ENCODE measurements around the gene C19orf12. TPM values are rescaled to one million over a fixed set of nuclear protein-coding genes. Genes with fewer than 3 reads are reported as not detected.

C19orf12 gene
- total and polyA plus RNA-seq, 7 experiments from 2014 or later, result 17.6 to 51.5 (median 23.3) TPM

DNA sequence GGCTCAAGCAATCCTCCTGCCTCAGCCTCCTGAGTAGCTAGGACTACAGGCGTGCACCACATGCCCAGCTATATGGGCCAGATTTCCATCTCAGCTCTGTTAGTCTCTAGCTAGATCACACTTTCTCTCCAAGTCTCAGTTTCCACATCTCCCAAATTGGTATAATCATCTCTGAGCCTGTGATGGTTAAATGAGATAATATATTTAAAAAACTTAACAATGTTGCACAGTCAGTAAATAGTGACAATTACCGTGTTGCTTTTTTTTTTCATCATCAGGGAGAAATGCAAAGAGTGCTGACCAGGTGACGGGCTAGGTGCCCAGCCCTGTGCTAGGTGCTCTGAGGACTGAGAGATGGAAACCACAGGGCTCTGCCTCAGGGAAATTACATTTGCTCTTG, 36.9 kb upstream of the C19orf12 start:
- no peak overlapping the region for H3K4me3 Mint-ChIP-seq
- peaks cover 0 to 4% (median 0%) of the 10 kb centered on the region in 7 donors for H3K4me1 Mint-ChIP-seq
- POLR2A ChIA-PET, result no interaction called here
- H3K36me3 Mint-ChIP-seq, result no peaks in the 10 kb centered on the region
- intact Hi-C loops (cut with micrococcal nuclease), result no loop called here
- H3K4me1 ChIP-seq (ENCODE audit: control insufficient read depth in 2 of 2, insufficient read depth in 2 of 2, low read length in 2 of 2), result no peaks in the 10 kb centered on the region
- CTCF ChIA-PET, result no interaction called here
- H3K4me3 ChIP-seq (ENCODE audit: low read length), result no peak overlapping the region
- no peaks in the 10 kb centered on the region for H3K9me3 Mint-ChIP-seq
- peaks cover 0 to 14% (median 4%) of the 10 kb centered on the region in 5 donors for H3K27me3 Mint-ChIP-seq
- H3K9me3 ChIP-seq (ENCODE audit: control insufficient read depth in 2 of 3, low read length in 3 of 3), result no peaks in the 10 kb centered on the region
- no peaks in the 10 kb centered on the region for H3K27me3 ChIP-seq (ENCODE audit: control insufficient read depth in 2 of 2, insufficient read depth in 2 of 2, low read length in 2 of 2)
- H3K27ac ChIP-seq (ENCODE audit: low read depth, low read length), result no peak overlapping the region
- H3K36me3 ChIP-seq (ENCODE audit: control insufficient read depth in 2 of 3, insufficient read depth in 3 of 3, low read length in 3 of 3), result no peaks in the 10 kb centered on the region
- ATAC-seq (no peak), DNase-seq (no peak)
- no peak overlapping the region for H3K27ac Mint-ChIP-seq

DNA sequence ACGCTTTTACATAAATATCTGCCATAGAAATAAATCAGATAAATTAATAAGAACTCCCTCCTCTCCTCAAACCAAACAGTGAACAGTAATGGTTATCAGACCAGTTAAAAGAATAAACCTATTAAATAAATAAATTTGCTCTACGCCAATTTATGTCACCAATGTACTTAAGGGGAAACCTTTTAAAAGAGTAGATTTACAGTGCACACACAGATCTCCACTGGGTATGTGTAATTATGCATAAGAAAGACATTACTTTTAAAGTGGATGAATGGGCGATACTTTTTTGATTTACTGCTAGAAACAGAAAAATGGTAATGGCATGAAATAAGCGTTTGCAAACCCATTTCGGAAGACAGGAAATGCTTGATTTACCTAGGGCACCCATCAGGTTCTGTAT, 34.9 kb upstream of the C19orf12 start:
- ATAC-seq, result no peak
- Mint-ChIP-seq H3K27me3 (peaks cover 0 to 14% (median 4%) of the 10 kb centered on the region in 5 donors), H3K4me3 (no peak overlapping the region), H3K27ac (no peak overlapping the region), H3K9me3 (no peaks in the 10 kb centered on the region), H3K36me3 (no peaks in the 10 kb centered on the region), H3K4me1 (peaks cover 0 to 4% (median 0%) of the 10 kb centered on the region in 7 donors)
- intact Hi-C loops (cut with micrococcal nuclease), result no loop called here
- ChIA-PET CTCF (no interaction called here), POLR2A (no interaction called here)
- Histone ChIP-seq H3K36me3 (ENCODE audit: control insufficient read depth in 2 of 3, insufficient read depth in 3 of 3, low read length in 3 of 3) (no peaks in the 10 kb centered on the region), H3K4me1 (ENCODE audit: control insufficient read depth in 2 of 2, insufficient read depth in 2 of 2, low read length in 2 of 2) (no peaks in the 10 kb centered on the region), H3K27ac (ENCODE audit: low read depth, low read length) (no peak overlapping the region), H3K27me3 (ENCODE audit: control insufficient read depth in 2 of 2, insufficient read depth in 2 of 2, low read length in 2 of 2) (no peaks in the 10 kb centered on the region), H3K9me3 (ENCODE audit: control insufficient read depth in 2 of 3, low read length in 3 of 3) (no peaks in the 10 kb centered on the region), H3K4me3 (ENCODE audit: low read length) (no peak overlapping the region)
- no peak for DNase-seq

DNA sequence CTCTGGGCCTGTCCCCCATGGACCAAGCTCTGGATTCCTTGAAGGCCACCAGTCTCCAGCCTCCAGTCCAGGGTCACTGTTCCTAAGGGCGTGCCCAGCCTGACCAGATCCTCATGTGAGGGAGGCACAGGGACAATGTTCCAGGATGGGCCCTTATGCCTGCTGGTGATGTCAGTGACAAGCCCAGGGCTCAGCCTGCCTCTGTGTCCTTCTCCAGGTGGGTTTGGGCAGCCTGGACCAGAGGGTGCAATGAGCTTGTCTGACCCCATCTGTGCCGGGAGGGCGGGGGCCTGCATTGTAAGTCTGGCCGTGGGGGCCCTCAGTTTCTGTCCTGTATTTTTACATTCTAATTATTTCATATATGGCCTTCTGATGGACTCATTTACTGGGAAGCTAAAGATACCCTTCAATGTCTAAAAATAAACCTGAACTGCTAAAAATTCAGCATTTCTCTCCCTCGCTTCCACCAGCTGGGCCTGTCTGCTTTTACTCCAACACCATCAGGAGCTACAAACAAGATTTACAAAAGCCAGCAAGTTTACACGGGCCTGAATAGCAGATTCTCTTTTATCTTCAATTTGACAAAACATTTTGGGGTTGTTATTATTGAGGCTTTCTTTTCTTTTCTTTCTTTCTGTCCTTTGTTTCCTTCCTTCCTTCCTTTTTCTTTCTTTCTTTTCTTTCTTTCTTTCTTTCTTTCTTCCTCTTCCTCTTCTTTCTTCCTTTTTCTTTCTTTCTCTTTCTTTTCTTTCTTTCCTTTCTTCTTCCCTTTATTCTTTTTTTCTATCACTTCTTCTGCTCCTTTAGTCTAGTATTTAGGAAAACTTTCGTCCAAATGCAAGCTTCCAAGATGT, 34.2 kb upstream of the C19orf12 start:
- Histone ChIP-seq H3K9me3 (ENCODE audit: control insufficient read depth in 2 of 3, low read length in 3 of 3) (no peaks in the 10 kb centered on the region), H3K36me3 (ENCODE audit: control insufficient read depth in 2 of 3, insufficient read depth in 3 of 3, low read length in 3 of 3) (no peaks in the 10 kb centered on the region), H3K27me3 (ENCODE audit: control insufficient read depth in 2 of 2, insufficient read depth in 2 of 2, low read length in 2 of 2) (no peaks in the 10 kb centered on the region), H3K4me1 (ENCODE audit: control insufficient read depth in 2 of 2, insufficient read depth in 2 of 2, low read length in 2 of 2) (no peaks in the 10 kb centered on the region), H3K27ac (ENCODE audit: low read depth, low read length) (no peak overlapping the region), H3K4me3 (ENCODE audit: low read length) (no peak overlapping the region)
- ChIA-PET POLR2A (no interaction called here), CTCF (interaction anchor here (0.8 kb wide), 1 partner anchor 119 kb away, joined by 3 read pairs; no protein-coding TSS in a partner anchor)
- no peak for ATAC-seq
- peak overlapping the region in 1 of 9 donors; percentile 43 for H3K27ac Mint-ChIP-seq
- no peak overlapping the region for H3K4me3 Mint-ChIP-seq
- H3K9me3 Mint-ChIP-seq, result no peaks in the 10 kb centered on the region
- H3K27me3 Mint-ChIP-seq, result peaks cover 0 to 14% (median 4%) of the 10 kb centered on the region in 5 donors
- intact Hi-C loops (cut with micrococcal nuclease), result no loop called here
- H3K36me3 Mint-ChIP-seq, result no peaks in the 10 kb centered on the region
- peaks cover 0 to 4% (median 0%) of the 10 kb centered on the region in 7 donors for H3K4me1 Mint-ChIP-seq
- DNase-seq, result no peak

DNA sequence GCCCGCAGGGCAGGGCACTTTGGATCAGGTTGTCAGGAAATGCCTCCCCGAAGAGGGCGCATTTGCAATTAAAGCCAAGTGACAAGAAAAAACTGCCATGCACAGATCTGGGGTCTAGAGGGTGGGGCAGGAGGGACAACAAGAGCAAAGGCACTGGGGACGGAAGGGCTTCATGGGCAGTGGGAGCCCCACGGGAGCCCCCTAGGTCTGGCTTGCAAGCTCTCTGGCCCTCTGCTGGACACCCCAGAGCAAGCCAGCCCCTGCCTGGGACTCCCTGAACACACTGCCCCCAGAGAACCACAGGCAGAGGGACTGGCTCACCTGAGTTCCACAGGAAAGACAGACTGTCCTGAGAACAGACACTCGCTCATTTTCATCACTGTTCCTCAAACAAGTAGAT, 30.2 kb upstream of the C19orf12 start:
- no peak for ATAC-seq
- ChIA-PET POLR2A (no interaction called here), CTCF (no interaction called here)
- DNase-seq, result no peak
- intact Hi-C loops (cut with micrococcal nuclease), result no loop called here
- no peaks in the 10 kb centered on the region for H3K4me1 ChIP-seq (ENCODE audit: control insufficient read depth in 2 of 2, insufficient read depth in 2 of 2, low read length in 2 of 2)
- no peaks in the 10 kb centered on the region for H3K27me3 ChIP-seq (ENCODE audit: control insufficient read depth in 2 of 2, insufficient read depth in 2 of 2, low read length in 2 of 2)
- H3K4me3 ChIP-seq (ENCODE audit: low read length), result no peak overlapping the region
- H3K27me3 Mint-ChIP-seq, result peaks cover 0 to 14% (median 0%) of the 10 kb centered on the region in 5 donors
- peaks cover 0 to 4% (median 0%) of the 10 kb centered on the region in 7 donors for H3K4me1 Mint-ChIP-seq
- H3K9me3 ChIP-seq (ENCODE audit: control insufficient read depth in 2 of 3, low read length in 3 of 3), result no peaks in the 10 kb centered on the region
- no peaks in the 10 kb centered on the region for H3K9me3 Mint-ChIP-seq
- no peak overlapping the region for H3K27ac Mint-ChIP-seq
- H3K36me3 Mint-ChIP-seq, result no peaks in the 10 kb centered on the region
- no peaks in the 10 kb centered on the region for H3K36me3 ChIP-seq (ENCODE audit: control insufficient read depth in 2 of 3, insufficient read depth in 3 of 3, low read length in 3 of 3)
- no peak overlapping the region for H3K27ac ChIP-seq (ENCODE audit: low read depth, low read length)
- H3K4me3 Mint-ChIP-seq, result no peak overlapping the region

DNA sequence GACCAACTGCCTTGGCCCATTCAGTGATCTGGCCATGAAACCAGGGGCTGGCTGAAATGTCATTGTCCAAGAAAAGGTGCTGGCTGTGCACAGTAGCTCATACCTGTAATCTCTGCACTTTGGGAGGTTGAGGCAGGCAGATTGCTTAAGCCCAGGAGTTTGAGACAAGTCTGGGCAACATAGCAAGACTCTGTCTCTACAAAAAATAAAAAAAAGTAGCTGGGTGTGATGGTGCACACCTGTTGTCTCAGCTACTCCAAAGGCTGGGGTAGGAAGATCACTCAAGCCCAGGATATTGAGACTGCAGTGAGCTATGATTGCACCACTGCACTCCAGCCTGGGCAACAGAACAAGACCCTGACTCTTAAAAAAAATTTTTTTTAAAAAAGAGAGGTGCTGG, 28.6 kb upstream of the C19orf12 start:
- intact Hi-C loops (cut with micrococcal nuclease), result no loop called here

DNA sequence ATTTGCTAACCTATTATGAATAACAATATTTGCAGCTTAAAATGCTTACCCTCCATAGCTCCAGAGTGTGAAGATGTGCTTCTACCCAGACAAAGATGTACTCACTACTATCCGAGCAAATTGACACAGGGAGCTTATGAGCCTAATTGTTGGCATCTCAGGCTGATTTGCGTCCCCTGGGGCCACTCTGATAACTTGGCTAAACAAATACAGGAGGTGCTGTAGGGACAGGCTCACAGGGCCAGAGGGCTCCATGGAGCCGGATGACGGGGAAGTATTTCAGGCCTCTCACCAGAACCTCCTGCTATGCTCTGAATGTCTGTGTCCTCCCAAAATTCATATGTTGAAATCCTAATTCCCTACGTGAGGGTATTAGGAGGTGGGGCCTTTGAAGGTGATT, 26.7 kb upstream of the C19orf12 start:
- Mint-ChIP-seq H3K4me1 (no peaks in the 10 kb centered on the region), H3K27ac (no peak overlapping the region), H3K27me3 (peaks cover 0 to 4% (median 0%) of the 10 kb centered on the region in 5 donors), H3K9me3 (no peaks in the 10 kb centered on the region), H3K36me3 (no peaks in the 10 kb centered on the region), H3K4me3 (no peak overlapping the region)
- no peak overlapping the region for H3K27ac ChIP-seq (ENCODE audit: low read depth, low read length)
- intact Hi-C loops (cut with micrococcal nuclease), result no loop called here
- H3K27me3 ChIP-seq (ENCODE audit: control insufficient read depth in 2 of 2, insufficient read depth in 2 of 2, low read length in 2 of 2), result no peaks in the 10 kb centered on the region
- no peaks in the 10 kb centered on the region for H3K4me1 ChIP-seq (ENCODE audit: control insufficient read depth in 2 of 2, insufficient read depth in 2 of 2, low read length in 2 of 2)
- no peaks in the 10 kb centered on the region for H3K9me3 ChIP-seq (ENCODE audit: control insufficient read depth in 2 of 3, low read length in 3 of 3)
- no peak for ATAC-seq
- no peak overlapping the region for H3K4me3 ChIP-seq (ENCODE audit: low read length)
- ChIA-PET POLR2A (no interaction called here), CTCF (interaction anchor here (1.0 kb wide), 1 partner anchor 11 kb away, joined by 3 read pairs; no protein-coding TSS in a partner anchor)
- H3K36me3 ChIP-seq (ENCODE audit: control insufficient read depth in 2 of 3, insufficient read depth in 3 of 3, low read length in 3 of 3), result no peaks in the 10 kb centered on the region
- no peak for DNase-seq

More for the DNA sequence above, 28.6 kb upstream of the C19orf12 start:
- Mint-ChIP-seq H3K4me1 (peaks cover 0 to 2% (median 0%) of the 10 kb centered on the region in 7 donors), H3K27ac (no peak overlapping the region), H3K36me3 (no peaks in the 10 kb centered on the region), H3K27me3 (peaks cover 0 to 6% (median 0%) of the 10 kb centered on the region in 5 donors), H3K4me3 (no peak overlapping the region), H3K9me3 (no peaks in the 10 kb centered on the region)
- DNase-seq, result no peak
- CTCF ChIA-PET, result interaction anchor here (0.6 to 1.0 kb wide), 2 partner anchors 16 to 129 kb away, joined by 3 to 6 read pairs; no protein-coding TSS in a partner anchor
- no peak for ATAC-seq
- Histone ChIP-seq H3K27me3 (ENCODE audit: control insufficient read depth in 2 of 2, insufficient read depth in 2 of 2, low read length in 2 of 2) (no peaks in the 10 kb centered on the region), H3K4me3 (ENCODE audit: low read length) (no peak overlapping the region), H3K27ac (ENCODE audit: low read depth, low read length) (no peak overlapping the region), H3K9me3 (ENCODE audit: control insufficient read depth in 2 of 3, low read length in 3 of 3) (no peaks in the 10 kb centered on the region), H3K36me3 (ENCODE audit: control insufficient read depth in 2 of 3, insufficient read depth in 3 of 3, low read length in 3 of 3) (no peaks in the 10 kb centered on the region), H3K4me1 (ENCODE audit: control insufficient read depth in 2 of 2, insufficient read depth in 2 of 2, low read length in 2 of 2) (no peaks in the 10 kb centered on the region)
- POLR2A ChIA-PET, result no interaction called here

DNA sequence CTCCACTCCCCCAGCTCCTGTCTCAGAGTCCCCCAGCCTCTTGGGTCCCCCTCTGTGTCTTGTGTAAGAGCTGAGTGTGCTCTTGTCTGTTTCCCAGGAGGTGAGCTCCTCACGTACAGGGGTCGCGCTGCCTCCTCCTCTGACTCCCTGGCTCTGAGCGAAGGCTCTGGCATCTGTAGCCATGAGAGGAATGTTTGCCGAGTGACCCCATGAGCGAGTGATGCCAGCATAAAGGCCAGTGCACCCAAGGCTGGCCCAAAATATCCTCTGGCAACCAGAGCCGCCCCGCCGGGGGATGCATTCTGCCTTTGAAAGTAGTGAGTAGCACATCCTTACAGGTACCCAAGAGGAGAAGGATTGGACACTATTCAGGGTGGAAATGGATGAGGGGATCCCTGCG, 26.2 kb upstream of the C19orf12 start:
- H3K27ac ChIP-seq (ENCODE audit: low read depth, low read length), result no peak overlapping the region
- no peaks in the 10 kb centered on the region for H3K4me1 Mint-ChIP-seq
- peaks cover 0 to 4% (median 0%) of the 10 kb centered on the region in 5 donors for H3K27me3 Mint-ChIP-seq
- ChIA-PET POLR2A (no interaction called here), CTCF (interaction anchor here (1.0 kb wide), 1 partner anchor 11 kb away, joined by 3 read pairs; no protein-coding TSS in a partner anchor)
- H3K36me3 Mint-ChIP-seq, result no peaks in the 10 kb centered on the region
- H3K9me3 ChIP-seq (ENCODE audit: control insufficient read depth in 2 of 3, low read length in 3 of 3), result no peaks in the 10 kb centered on the region
- DNase-seq (no peak), ATAC-seq (no peak)
- no peak overlapping the region for H3K27ac Mint-ChIP-seq
- no peak overlapping the region for H3K4me3 ChIP-seq (ENCODE audit: low read length)
- no peak overlapping the region for H3K4me3 Mint-ChIP-seq
- no peaks in the 10 kb centered on the region for H3K9me3 Mint-ChIP-seq
- no peaks in the 10 kb centered on the region for H3K27me3 ChIP-seq (ENCODE audit: control insufficient read depth in 2 of 2, insufficient read depth in 2 of 2, low read length in 2 of 2)
- H3K4me1 ChIP-seq (ENCODE audit: control insufficient read depth in 2 of 2, insufficient read depth in 2 of 2, low read length in 2 of 2), result no peaks in the 10 kb centered on the region
- no peaks in the 10 kb centered on the region for H3K36me3 ChIP-seq (ENCODE audit: control insufficient read depth in 2 of 3, insufficient read depth in 3 of 3, low read length in 3 of 3)
- intact Hi-C loops (cut with micrococcal nuclease), result no loop called here
